Liver (tissue), 3 donors: ENCODE measurements around the gene DET1.

Experiments used
- HNF4G ChIP-seq: IDR thresholded peaks from 2 replicates; pipeline ENCODE4 v1.6.1; 2016; ENCODE audit warnings: antibody characterized with exemption
- MAX ChIP-seq: IDR thresholded peaks from 2 replicates; pipeline ENCODE4 v1.6.1; 2016; ENCODE audit warnings: antibody characterized with exemption
- RAD21 ChIP-seq, 2 donors: IDR thresholded peaks; 2 replicates each; pipeline ENCODE4 v1.6.1; 2016; ENCODE audit warnings: antibody characterized with exemption in 2 of 2, mild to moderate bottlenecking in 2 of 2
- RXRA ChIP-seq, 2 donors: IDR thresholded peaks; 2 replicates each; pipeline ENCODE4 v1.6.1; 2017 to 2018; ENCODE audit warnings: antibody characterized with exemption in 2 of 2, mild to moderate bottlenecking in 1 of 2
- SP1 ChIP-seq: IDR thresholded peaks from 2 replicates; pipeline ENCODE4 v1.6.1; 2018; ENCODE audit warnings: antibody characterized with exemption, mild to moderate bottlenecking
- TAF1 ChIP-seq: conservative IDR thresholded peaks from 2 replicates; pipeline ENCODE4 v1.6.1; 2016; ENCODE audit warnings: antibody characterized with exemption, mild to moderate bottlenecking
- YY1 ChIP-seq: IDR thresholded peaks from 2 replicates; pipeline ENCODE4 v1.6.1; 2016; ENCODE audit warnings: antibody characterized with exemption, mild to moderate bottlenecking
- ZBTB33 ChIP-seq: IDR thresholded peaks from 2 replicates; pipeline ENCODE4 v1.6.1; 2016; ENCODE audit warnings: antibody characterized with exemption
- TF ChIP-seq, protein P1 (sequence below): fragments of 150-350 bp; IDR thresholded peaks from 2 replicates; pipeline ENCODE4 v1.5.1; 2017; ENCODE audit warnings: improper control_type of control experiment, low read depth, low read length; ENCODE audit not compliant: missing input control
- TF ChIP-seq, protein P2 (sequence below): IDR thresholded peaks from 2 replicates; pipeline ENCODE4 v1.6.1; 2016; ENCODE audit warnings: antibody characterized with exemption, mild to moderate bottlenecking
- donor health status: healthy.
- donor health status: healthy.

GRCh38 chr15:88467935-88468528, 78.4 kb downstream of the DET1 start:
- no peak for TF ChIP-seq MAX
- TF ChIP-seq, protein P1, sequence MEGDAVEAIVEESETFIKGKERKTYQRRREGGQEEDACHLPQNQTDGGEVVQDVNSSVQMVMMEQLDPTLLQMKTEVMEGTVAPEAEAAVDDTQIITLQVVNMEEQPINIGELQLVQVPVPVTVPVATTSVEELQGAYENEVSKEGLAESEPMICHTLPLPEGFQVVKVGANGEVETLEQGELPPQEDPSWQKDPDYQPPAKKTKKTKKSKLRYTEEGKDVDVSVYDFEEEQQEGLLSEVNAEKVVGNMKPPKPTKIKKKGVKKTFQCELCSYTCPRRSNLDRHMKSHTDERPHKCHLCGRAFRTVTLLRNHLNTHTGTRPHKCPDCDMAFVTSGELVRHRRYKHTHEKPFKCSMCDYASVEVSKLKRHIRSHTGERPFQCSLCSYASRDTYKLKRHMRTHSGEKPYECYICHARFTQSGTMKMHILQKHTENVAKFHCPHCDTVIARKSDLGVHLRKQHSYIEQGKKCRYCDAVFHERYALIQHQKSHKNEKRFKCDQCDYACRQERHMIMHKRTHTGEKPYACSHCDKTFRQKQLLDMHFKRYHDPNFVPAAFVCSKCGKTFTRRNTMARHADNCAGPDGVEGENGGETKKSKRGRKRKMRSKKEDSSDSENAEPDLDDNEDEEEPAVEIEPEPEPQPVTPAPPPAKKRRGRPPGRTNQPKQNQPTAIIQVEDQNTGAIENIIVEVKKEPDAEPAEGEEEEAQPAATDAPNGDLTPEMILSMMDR = no peak
- TF ChIP-seq YY1 = no peak
- no peak for TF ChIP-seq SP1
- no peak for TF ChIP-seq RXRA (IDR thresholded peaks at IDR 0.05)
- no peak for TF ChIP-seq RAD21 (IDR thresholded peaks at IDR 0.05)
- TF ChIP-seq HNF4G = no peak
- TF ChIP-seq, protein P2, sequence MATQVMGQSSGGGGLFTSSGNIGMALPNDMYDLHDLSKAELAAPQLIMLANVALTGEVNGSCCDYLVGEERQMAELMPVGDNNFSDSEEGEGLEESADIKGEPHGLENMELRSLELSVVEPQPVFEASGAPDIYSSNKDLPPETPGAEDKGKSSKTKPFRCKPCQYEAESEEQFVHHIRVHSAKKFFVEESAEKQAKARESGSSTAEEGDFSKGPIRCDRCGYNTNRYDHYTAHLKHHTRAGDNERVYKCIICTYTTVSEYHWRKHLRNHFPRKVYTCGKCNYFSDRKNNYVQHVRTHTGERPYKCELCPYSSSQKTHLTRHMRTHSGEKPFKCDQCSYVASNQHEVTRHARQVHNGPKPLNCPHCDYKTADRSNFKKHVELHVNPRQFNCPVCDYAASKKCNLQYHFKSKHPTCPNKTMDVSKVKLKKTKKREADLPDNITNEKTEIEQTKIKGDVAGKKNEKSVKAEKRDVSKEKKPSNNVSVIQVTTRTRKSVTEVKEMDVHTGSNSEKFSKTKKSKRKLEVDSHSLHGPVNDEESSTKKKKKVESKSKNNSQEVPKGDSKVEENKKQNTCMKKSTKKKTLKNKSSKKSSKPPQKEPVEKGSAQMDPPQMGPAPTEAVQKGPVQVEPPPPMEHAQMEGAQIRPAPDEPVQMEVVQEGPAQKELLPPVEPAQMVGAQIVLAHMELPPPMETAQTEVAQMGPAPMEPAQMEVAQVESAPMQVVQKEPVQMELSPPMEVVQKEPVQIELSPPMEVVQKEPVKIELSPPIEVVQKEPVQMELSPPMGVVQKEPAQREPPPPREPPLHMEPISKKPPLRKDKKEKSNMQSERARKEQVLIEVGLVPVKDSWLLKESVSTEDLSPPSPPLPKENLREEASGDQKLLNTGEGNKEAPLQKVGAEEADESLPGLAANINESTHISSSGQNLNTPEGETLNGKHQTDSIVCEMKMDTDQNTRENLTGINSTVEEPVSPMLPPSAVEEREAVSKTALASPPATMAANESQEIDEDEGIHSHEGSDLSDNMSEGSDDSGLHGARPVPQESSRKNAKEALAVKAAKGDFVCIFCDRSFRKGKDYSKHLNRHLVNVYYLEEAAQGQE = no peak
- no peak for TF ChIP-seq TAF1
- TF ChIP-seq ZBTB33 = no peak
